Breast epithelium (tissue), 4 donors: Measurements from ENCODE around the gene CPTP. TPM values are rescaled to one million over a fixed set of nuclear protein-coding genes. Genes with fewer than 3 reads are reported as not detected.

Source experiments
- DNase-seq, 2 donors: peaks; one replicate each; pipeline ENCODE4 v3.0.0-alpha.2; 2019; ENCODE audit warnings: low spot score in 2 of 2
- H3K27ac ChIP-seq, 2 donors: fragments of 200-600 bp; sonication (generic) in 1 of 2; one replicate each; pipeline ENCODE4 v1.5.1; 2016 to 2019; ENCODE audit warnings: mild to moderate bottlenecking in 1 of 2
- H3K27me3 ChIP-seq, 2 donors: fragments of 200-600 bp; sonication (generic) in 1 of 2; one replicate each; pipeline versions ENCODE4 v1.5.1 to v1.6.0; 2017 to 2019; ENCODE audit warnings: control low read depth in 1 of 2, mild to moderate bottlenecking in 1 of 2
- H3K36me3 ChIP-seq: fragments of 200-600 bp; one replicate; pipeline ENCODE4 v1.5.1; 2019
- H3K4me1 ChIP-seq, 2 donors: fragments of 200-600 bp; sonication (generic); one replicate each; pipeline ENCODE4 v1.5.1; 2016 to 2019; ENCODE audit warnings: control low read depth in 1 of 2
- H3K4me3 ChIP-seq, 3 donors: fragments of 200-600 bp; sonication (generic); 1 replicate in 2 of 3; 2 replicates in 1 of 3; pipeline ENCODE4 v1.5.1; 2016 to 2019; ENCODE audit warnings: mild to moderate bottlenecking in 3 of 3, moderate library complexity in 2 of 3
- H3K9me3 ChIP-seq, 2 donors: fragments of 200-600 bp; sonication (generic) in 1 of 2; one replicate each; pipeline ENCODE4 v1.5.1; 2016 to 2019; ENCODE audit warnings: control low read depth in 1 of 2
- POLR2A ChIP-seq: fragments of 450-650 bp; IDR thresholded peaks from one replicate; pipeline ENCODE4 v1.6.1; 2016; ENCODE audit warnings: antibody characterized with exemption, mild to moderate bottlenecking, moderate library complexity
- POLR2AphosphoS5 ChIP-seq, 3 donors: sonication (generic); formaldehyde crosslinking; IDR thresholded peaks; one replicate each; pipeline ENCODE4 v1.6.1; 2017; ENCODE audit warnings: antibody characterized with exemption in 3 of 3
- intact Hi-C: fragments of 100-400 bp; cut with DNase I; formaldehyde crosslinking; loops from one replicate; pipeline ENCODE4 v1.15.1; 2023; ENCODE audit warnings: low total_unique reads
- total RNA-seq, 3 donors: library from RNA; depleted of rRNA; stranded (reverse); fragments of >200 nt; gene quantifications; one replicate each; pipeline ENCODE4 v1.1.0, GENCODE V29; 2016
- TF ChIP-seq, protein P1 (sequence below), 3 donors: fragments of 450-650 bp; IDR thresholded peaks; one replicate each; pipeline ENCODE4 v1.5.1; 2016 to 2017; ENCODE audit warnings: antibody characterized with exemption in 3 of 3, mild to moderate bottlenecking in 3 of 3, moderate library complexity in 3 of 3

Gene CPTP
- total RNA-seq, 3 donors from 2014 or later: 9.0 to 16.4 (median 13.4) TPM

DNA sequence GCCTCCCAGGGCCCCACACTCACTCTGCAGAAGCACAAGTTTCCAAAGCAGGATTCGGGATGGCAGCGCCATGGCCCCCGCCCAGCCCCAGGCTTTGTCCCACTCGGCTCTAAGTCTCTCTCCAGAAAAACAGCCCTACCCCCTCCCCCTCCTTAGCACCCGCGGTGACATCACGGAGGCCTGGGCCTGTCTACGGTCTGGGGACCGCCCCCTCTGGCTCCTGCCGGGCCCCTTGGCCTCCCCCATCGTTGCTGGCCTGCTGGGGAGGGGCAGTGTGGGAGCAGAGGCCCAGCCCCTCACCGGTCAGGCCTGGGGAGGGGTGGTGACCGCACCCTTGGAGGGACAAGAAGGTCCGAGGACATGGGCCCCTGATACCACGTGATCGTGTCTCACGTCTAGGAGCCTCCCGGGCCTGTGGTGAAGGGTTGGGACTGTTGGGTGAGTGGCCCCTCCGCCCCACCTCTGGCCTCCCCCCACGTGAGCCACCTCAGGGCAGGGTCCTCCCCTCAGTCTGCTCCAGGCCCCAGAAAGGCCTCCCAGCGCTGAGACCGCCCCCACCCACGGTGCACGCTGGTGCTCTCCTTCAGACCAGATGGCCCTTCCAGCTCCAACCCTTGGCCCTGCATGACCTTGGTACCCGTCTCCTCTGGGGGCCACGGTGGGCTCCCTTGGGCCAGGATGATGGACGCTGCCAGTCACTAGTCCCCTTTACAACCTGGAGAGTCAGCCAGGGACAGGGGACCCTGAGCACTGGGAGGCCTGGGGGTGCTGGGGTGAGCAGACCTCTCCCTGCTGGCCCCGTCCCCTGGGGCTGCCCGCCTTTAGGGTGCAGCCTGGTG, 34.0 kb downstream of the CPTP start, which contains the start of gene MXRA8:
Gene MXRA8, minus strand, starts transcription at position 123 of the 839 bp plus-strand sequence. Its CDS starts 51 bp downstream, at position 72.
- Histone ChIP-seq H3K4me3 (peak within 1 kb of the TSS; percentile 70 to 76 (median 71)), H3K27ac (peak within 1 kb of the TSS; percentile 92 to 98), H3K4me1 (peaks cover 26 to 31% of the 10 kb centered on the region in 2 donors), H3K36me3 (no peaks in the 10 kb centered on the region), H3K27me3 (no peaks in the 10 kb centered on the region), H3K9me3 (no peaks in the 10 kb centered on the region)
- peak in 1 of 2 donors; percentile 69 for DNase-seq
- intact Hi-C loops: no loop called here
- no peak for TF ChIP-seq POLR2A
- TF ChIP-seq, protein P1, sequence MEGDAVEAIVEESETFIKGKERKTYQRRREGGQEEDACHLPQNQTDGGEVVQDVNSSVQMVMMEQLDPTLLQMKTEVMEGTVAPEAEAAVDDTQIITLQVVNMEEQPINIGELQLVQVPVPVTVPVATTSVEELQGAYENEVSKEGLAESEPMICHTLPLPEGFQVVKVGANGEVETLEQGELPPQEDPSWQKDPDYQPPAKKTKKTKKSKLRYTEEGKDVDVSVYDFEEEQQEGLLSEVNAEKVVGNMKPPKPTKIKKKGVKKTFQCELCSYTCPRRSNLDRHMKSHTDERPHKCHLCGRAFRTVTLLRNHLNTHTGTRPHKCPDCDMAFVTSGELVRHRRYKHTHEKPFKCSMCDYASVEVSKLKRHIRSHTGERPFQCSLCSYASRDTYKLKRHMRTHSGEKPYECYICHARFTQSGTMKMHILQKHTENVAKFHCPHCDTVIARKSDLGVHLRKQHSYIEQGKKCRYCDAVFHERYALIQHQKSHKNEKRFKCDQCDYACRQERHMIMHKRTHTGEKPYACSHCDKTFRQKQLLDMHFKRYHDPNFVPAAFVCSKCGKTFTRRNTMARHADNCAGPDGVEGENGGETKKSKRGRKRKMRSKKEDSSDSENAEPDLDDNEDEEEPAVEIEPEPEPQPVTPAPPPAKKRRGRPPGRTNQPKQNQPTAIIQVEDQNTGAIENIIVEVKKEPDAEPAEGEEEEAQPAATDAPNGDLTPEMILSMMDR (IDR thresholded peaks at IDR 0.05): no peak
- peak in 1 of 3 donors; percentile 9 for TF ChIP-seq POLR2AphosphoS5 (IDR thresholded peaks at IDR 0.05)

DNA sequence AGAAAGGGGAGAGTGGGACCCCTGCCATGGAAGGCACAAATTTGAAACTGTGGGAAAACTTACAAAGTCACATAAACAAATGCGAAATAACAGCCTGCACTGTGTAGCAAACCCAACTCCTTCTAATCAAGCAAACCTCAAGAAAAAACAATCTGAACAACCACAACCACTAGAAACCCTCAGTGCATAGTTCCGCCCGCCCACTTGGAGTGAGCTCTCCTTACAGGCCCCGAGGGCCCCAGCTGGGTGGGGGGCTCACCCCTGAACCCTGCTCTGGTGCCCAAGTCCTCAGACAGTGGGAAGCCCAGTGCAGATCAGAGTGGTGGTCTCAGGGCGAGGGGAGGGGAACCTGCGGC, 34.7 kb downstream of the CPTP start:
- Histone ChIP-seq H3K4me3 (peak overlapping the region; percentile 70 to 76 (median 71)), H3K4me1 (peaks cover 26 to 31% of the 10 kb centered on the region in 2 donors), H3K9me3 (no peaks in the 10 kb centered on the region), H3K27ac (peak overlapping the region; percentile 92 to 98), H3K27me3 (no peaks in the 10 kb centered on the region), H3K36me3 (no peaks in the 10 kb centered on the region)
- intact Hi-C loops: no loop called here
- TF ChIP-seq POLR2A (no peak), POLR2AphosphoS5 (IDR thresholded peaks at IDR 0.05) (no peak)
- TF ChIP-seq, protein P1 (IDR thresholded peaks at IDR 0.05): no peak
- DNase-seq: no peak

DNA sequence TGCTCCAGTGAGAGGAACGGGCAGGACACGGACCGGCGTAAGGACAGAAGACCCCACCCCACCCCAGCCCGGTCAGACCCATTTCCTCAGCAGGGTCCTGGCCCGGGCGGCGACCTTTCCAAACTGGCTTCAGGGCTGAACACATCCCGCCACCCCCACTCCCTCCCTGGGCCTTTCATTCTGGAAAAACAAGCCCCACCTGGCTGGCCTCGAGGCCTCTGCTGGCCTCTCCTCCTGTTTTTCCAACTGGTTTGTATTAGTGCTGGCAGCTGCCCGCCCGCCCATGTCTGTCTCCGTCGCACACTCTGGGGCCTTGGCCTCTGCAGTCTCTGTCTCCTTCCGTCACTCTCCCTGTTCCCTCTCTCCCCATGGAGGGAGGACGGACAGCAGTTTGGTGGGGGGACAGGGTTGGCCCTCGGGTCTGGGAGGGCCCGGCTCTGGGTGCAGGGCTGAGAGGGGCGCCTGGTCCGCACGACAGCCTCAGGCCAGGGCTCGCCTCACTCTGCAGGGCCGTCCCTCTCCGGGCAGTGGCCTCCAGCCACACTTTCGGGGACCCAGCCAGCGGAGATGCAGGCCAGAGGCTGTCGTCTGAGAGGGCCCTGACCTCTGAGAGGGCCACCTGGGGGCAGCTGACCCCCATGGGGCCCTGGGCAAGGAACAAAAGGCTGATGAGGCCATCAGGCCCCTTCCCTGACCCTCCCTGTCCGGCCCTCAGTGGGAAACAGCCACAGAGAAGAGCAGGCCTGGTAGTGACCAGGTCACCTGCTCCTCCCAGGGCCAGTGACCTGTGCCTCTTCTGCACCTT, 35.3 kb downstream of the CPTP start:
- Histone ChIP-seq H3K27ac (peak overlapping the region; percentile 92 to 98), H3K4me3 (peak overlapping the region; percentile 8 to 76 (median 70)), H3K4me1 (peaks cover 26 to 31% of the 10 kb centered on the region in 2 donors), H3K27me3 (no peaks in the 10 kb centered on the region), H3K9me3 (no peaks in the 10 kb centered on the region), H3K36me3 (no peaks in the 10 kb centered on the region)
- peak; percentile 72 to 74 for DNase-seq
- intact Hi-C loops: no loop called here
- TF ChIP-seq, protein P1 (IDR thresholded peaks at IDR 0.05): no peak
- TF ChIP-seq POLR2AphosphoS5 (IDR thresholded peaks at IDR 0.05) (peak; percentile 34 to 79 (median 48)), POLR2A (no peak)

DNA sequence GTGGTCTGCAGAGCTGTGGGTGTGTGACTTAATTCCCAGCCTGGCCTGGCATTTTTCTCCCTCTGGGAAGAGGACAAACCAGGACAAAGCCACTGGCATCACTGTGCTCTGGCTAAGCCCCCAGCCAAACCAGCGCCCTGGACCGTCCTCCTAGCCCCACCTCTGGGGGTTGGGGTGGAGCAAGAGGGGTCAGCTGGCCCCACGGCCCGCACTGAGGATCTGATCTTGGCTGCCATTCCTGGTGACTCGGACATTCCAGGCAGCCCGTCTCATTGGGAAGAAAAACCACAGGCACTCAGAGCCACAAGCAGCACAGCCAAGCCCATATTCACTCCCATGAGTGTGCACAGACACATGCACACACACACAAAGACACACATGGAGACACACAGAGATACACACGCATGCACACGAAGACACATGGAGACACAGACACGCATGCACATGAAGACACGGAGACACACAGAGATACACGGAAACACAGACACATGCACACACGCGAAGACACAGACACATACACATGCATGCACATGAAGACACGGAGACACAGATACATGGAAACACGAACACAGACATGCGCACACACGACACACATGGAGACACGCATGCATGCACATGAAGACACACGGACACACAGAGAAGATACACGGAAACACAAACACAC, 36.0 kb downstream of the CPTP start:
- Histone ChIP-seq H3K4me3 (peak overlapping the region in 2 of 3 donors; percentile 70 to 76), H3K4me1 (peaks cover 26 to 31% of the 10 kb centered on the region in 2 donors)

More for the DNA sequence above, 36.0 kb downstream of the CPTP start:
- H3K27ac ChIP-seq: peak overlapping the region; percentile 92 to 98
- TF ChIP-seq POLR2AphosphoS5 (IDR thresholded peaks at IDR 0.05) (peak; percentile 26 to 71 (median 42)), POLR2A (no peak)
- TF ChIP-seq, protein P1 (IDR thresholded peaks at IDR 0.05): no peak
- no peaks in the 10 kb centered on the region for H3K9me3 ChIP-seq
- H3K27me3 ChIP-seq: no peaks in the 10 kb centered on the region
- peak; percentile 81 to 83 for DNase-seq
- intact Hi-C loops: no loop called here
- H3K36me3 ChIP-seq: no peaks in the 10 kb centered on the region
